ENCODE results near the gene INKA2. TPM values are rescaled to one million over a fixed set of nuclear protein-coding genes. Genes with fewer than 3 reads are reported as not detected.

Gene INKA2
- total and polyA plus RNA-seq, 11 donors = 9.0 to 33.2 (median 14.0) TPM

- intact Hi-C loops (cut with DNase I) = loop anchor here in 3 of 10 donors (1.0 to 2.0 kb wide), 3 partner anchors 17 to 18 kb away; partner anchors contain the start of gene DDX20 (in 2 of the 3)
Measured at GRCh38 chr1:111738436-111739193, 580 bp downstream of the INKA2 start.

GRCh38 chr1:111738133-111738435 is 1.1 kb downstream of the INKA2 start:
- 11 to 16% (median 12%) methylated on average over 9 of the region's 9 CpGs for WGBS, 4 donors
- no peaks in the 10 kb centered on the region for H3K9me3 ChIP-seq
- peaks cover 0 to 8% (median 0%) of the 10 kb centered on the region in 9 donors for H3K27me3 ChIP-seq
- peak overlapping the region; percentile 92 to 100 (median 98) for H3K27ac ChIP-seq
- H3K36me3 ChIP-seq = peaks cover 0 to 8% (median 2%) of the 10 kb centered on the region in 9 donors
- TF ChIP-seq CTCF (IDR thresholded peaks at IDR 0.05) (no peak), POLR2A (IDR thresholded peaks at IDR 0.05) (no peak)
- peak overlapping the region; percentile 61 to 95 (median 80) for H3K4me3 ChIP-seq
- intact Hi-C loops (cut with DNase I) = loop anchor here in 2 of 10 donors (2.0 kb wide), 1 partner anchor 17 kb away; no protein-coding TSS in a partner anchor
- no peak for DNase-seq
- ATAC-seq = no peak
- peaks cover 23 to 77% (median 64%) of the 10 kb centered on the region in 12 donors for H3K4me1 ChIP-seq

More at GRCh38 chr1:111738436-111739193, 580 bp downstream of the INKA2 start:
- ATAC-seq (peak; percentile 45 to 75 (median 64)), DNase-seq (peak; percentile 84 to 92 (median 92))
- 0 to 1% (median 1%) methylated on average over 19 to 61 of the region's 61 CpGs for WGBS, 4 donors
- H3K4me1 ChIP-seq = peaks cover 20 to 77% (median 64%) of the 10 kb centered on the region in 12 donors
- H3K4me3 ChIP-seq = peak overlapping the region; percentile 61 to 95 (median 80)
- H3K27ac ChIP-seq = peak overlapping the region; percentile 92 to 100 (median 98)
- peaks cover 0 to 8% (median 2%) of the 10 kb centered on the region in 9 donors for H3K36me3 ChIP-seq
- TF ChIP-seq CTCF (IDR thresholded peaks at IDR 0.05) (peak in 4 of 12 donors; percentile 21 to 42 (median 34)), POLR2A (IDR thresholded peaks at IDR 0.05) (peak in 1 of 2 donors; percentile 67)
- no peaks in the 10 kb centered on the region for H3K9me3 ChIP-seq
- H3K27me3 ChIP-seq = peaks cover 0 to 8% (median 0%) of the 10 kb centered on the region in 9 donors

- DNase-seq (peak in 1 of 5 donors; percentile 3), ATAC-seq (no peak)
- WGBS, 4 donors = 27 to 35% (median 32%) methylated on average over 8 of the region's 8 CpGs
- H3K9me3 ChIP-seq = no peaks in the 10 kb centered on the region
- peak overlapping the region; percentile 92 to 100 (median 98) for H3K27ac ChIP-seq
- peaks cover 23 to 80% (median 68%) of the 10 kb centered on the region in 12 donors for H3K4me1 ChIP-seq
- peaks cover 0 to 8% (median 0%) of the 10 kb centered on the region in 9 donors for H3K27me3 ChIP-seq
- peak overlapping the region; percentile 61 to 95 (median 80) for H3K4me3 ChIP-seq
- intact Hi-C loops (cut with DNase I) = loop anchor here in 2 of 10 donors (2.0 kb wide), 1 partner anchor 17 kb away; no protein-coding TSS in a partner anchor
- peaks cover 0 to 8% (median 2%) of the 10 kb centered on the region in 9 donors for H3K36me3 ChIP-seq
- TF ChIP-seq POLR2A (IDR thresholded peaks at IDR 0.05) = no peak
Measured at GRCh38 chr1:111737216-111738132, 1.7 kb downstream of the INKA2 start.

- Histone ChIP-seq H3K27ac (peak overlapping the region; percentile 37 to 100 (median 98)), H3K9me3 (no peaks in the 10 kb centered on the region), H3K36me3 (peaks cover 0 to 8% (median 2%) of the 10 kb centered on the region in 9 donors), H3K27me3 (peaks cover 0 to 8% (median 0%) of the 10 kb centered on the region in 9 donors), H3K4me3 (peak overlapping the region in 9 of 12 donors; percentile 5 to 89 (median 78)), H3K4me1 (peaks cover 23 to 87% (median 71%) of the 10 kb centered on the region in 12 donors)
- intact Hi-C loops (cut with DNase I) = no loop called here
- DNase-seq (peak; percentile 81 to 94 (median 87)), ATAC-seq (peak; percentile 19 to 49 (median 34))
- WGBS, 4 donors = 33 to 40% (median 38%) methylated on average over 4 of the region's 4 CpGs
- TF ChIP-seq POLR2A (IDR thresholded peaks at IDR 0.05) (peak in 1 of 2 donors; percentile 47), CTCF (IDR thresholded peaks at IDR 0.05) (no peak)
Measured at GRCh38 chr1:111736548-111737215, 2.5 kb downstream of the INKA2 start.
